Loucy (cell line): ENCODE data around the gene MAFB.

Experiments used
- H2AFZ ChIP-seq: fragments of 200-600 bp; sonication (generic); 2 replicates; pipeline ENCODE4 v1.6.0; 2016; ENCODE audit warnings: antibody characterized with exemption, mild to moderate bottlenecking, low read length, moderate library complexity
- H3F3A ChIP-seq: fragments of 200-600 bp; 2 replicates; pipeline ENCODE4 v1.6.0; 2016; ENCODE audit warnings: antibody characterized with exemption, low read depth, mild to moderate bottlenecking
- H3K27me3 ChIP-seq: fragments of 200-600 bp; sonication (generic); 2 replicates; pipeline ENCODE4 v1.6.1; 2014; ENCODE audit warnings: low read length, mild to moderate bottlenecking; ENCODE audit not compliant: insufficient read depth, poor library complexity, severe bottlenecking
- H3K36me3 ChIP-seq: fragments of 200-600 bp; sonication (generic); 2 replicates; pipeline ENCODE4 v1.6.1; 2016; ENCODE audit warnings: low read length; ENCODE audit not compliant: insufficient read depth
- H3K4me1 ChIP-seq: fragments of 200-600 bp; sonication (generic); 2 replicates; pipeline ENCODE4 v1.5.1; 2014; ENCODE audit warnings: low read length, mild to moderate bottlenecking; ENCODE audit not compliant: insufficient read depth, poor library complexity, severe bottlenecking
- H3K4me2 ChIP-seq: fragments of 200-600 bp; sonication (generic); 2 replicates; pipeline ENCODE4 v1.6.0; 2014; ENCODE audit warnings: antibody characterized with exemption, low read length, low read depth, mild to moderate bottlenecking; ENCODE audit not compliant: poor library complexity, severe bottlenecking
- H3K4me3 ChIP-seq: fragments of 200-600 bp; sonication (generic); 2 replicates; pipeline ENCODE4 v1.5.1; 2014; ENCODE audit warnings: low read length, mild to moderate bottlenecking, mixed read lengths; ENCODE audit not compliant: poor library complexity, severe bottlenecking
- H3K79me2 ChIP-seq: fragments of 200-600 bp; sonication (generic); 2 replicates; pipeline ENCODE4 v1.6.1; 2014; ENCODE audit warnings: low read length; ENCODE audit not compliant: insufficient read depth
- H3K9ac ChIP-seq: fragments of 200-600 bp; sonication (generic); 2 replicates; pipeline ENCODE4 v1.6.0; 2014; ENCODE audit warnings: mild to moderate bottlenecking, low read depth, low read length, moderate library complexity; ENCODE audit not compliant: poor library complexity, severe bottlenecking
- H3K9me2 ChIP-seq: fragments of 200-600 bp; sonication (generic); replicated peaks from 2 replicates; pipeline ENCODE4 v1.6.1; 2016; ENCODE audit warnings: low read depth, low read length, mixed read lengths
- H3K9me3 ChIP-seq: fragments of 200-600 bp; sonication (generic); 2 replicates; pipeline ENCODE4 v1.6.1; 2014; ENCODE audit warnings: mild to moderate bottlenecking, antibody characterized with exemption, low read length, low read depth; ENCODE audit not compliant: insufficient read depth
- H4K20me1 ChIP-seq: fragments of 200-600 bp; sonication (generic); 2 replicates; pipeline ENCODE4 v1.6.0; 2014; ENCODE audit warnings: antibody characterized with exemption, low read length, mild to moderate bottlenecking; ENCODE audit not compliant: insufficient read depth, poor library complexity, severe bottlenecking
- EZH2phosphoT487 ChIP-seq: fragments of 200-600 bp; IDR thresholded peaks from 2 replicates; pipeline ENCODE4 v1.6.1; 2018; ENCODE audit warnings: antibody characterized with exemption, mild to moderate bottlenecking, moderate library complexity, borderline replicate concordance
- TF ChIP-seq, protein P1 (sequence below): fragments of 200-600 bp; sonication (generic); conservative IDR thresholded peaks from 2 replicates; pipeline ENCODE4 v1.5.1; 2014; ENCODE audit warnings: mild to moderate bottlenecking, antibody characterized with exemption, low read length

The MAFB gene

GRCh38 chr20:40720826-40721225 is 31.8 kb upstream of the MAFB start:
- H3K4me2 ChIP-seq = no peak overlapping the region
- H3K4me3 ChIP-seq = no peak overlapping the region

GRCh38 chr20:40720099-40720498 is 31.1 kb upstream of the MAFB start:
- Histone ChIP-seq H3K9me2 (no peaks in the 10 kb centered on the region), H3F3A (no peaks in the 10 kb centered on the region), H3K27me3 (no peaks in the 10 kb centered on the region), H4K20me1 (no peaks in the 10 kb centered on the region), H3K9me3 (no peaks in the 10 kb centered on the region), H3K9ac (no peak overlapping the region), H3K4me2 (no peak overlapping the region), H2AFZ (no peak overlapping the region), H3K79me2 (no peaks in the 10 kb centered on the region), H3K4me1 (no peaks in the 10 kb centered on the region), H3K36me3 (no peaks in the 10 kb centered on the region), H3K4me3 (no peak overlapping the region)
- TF ChIP-seq, protein P1, sequence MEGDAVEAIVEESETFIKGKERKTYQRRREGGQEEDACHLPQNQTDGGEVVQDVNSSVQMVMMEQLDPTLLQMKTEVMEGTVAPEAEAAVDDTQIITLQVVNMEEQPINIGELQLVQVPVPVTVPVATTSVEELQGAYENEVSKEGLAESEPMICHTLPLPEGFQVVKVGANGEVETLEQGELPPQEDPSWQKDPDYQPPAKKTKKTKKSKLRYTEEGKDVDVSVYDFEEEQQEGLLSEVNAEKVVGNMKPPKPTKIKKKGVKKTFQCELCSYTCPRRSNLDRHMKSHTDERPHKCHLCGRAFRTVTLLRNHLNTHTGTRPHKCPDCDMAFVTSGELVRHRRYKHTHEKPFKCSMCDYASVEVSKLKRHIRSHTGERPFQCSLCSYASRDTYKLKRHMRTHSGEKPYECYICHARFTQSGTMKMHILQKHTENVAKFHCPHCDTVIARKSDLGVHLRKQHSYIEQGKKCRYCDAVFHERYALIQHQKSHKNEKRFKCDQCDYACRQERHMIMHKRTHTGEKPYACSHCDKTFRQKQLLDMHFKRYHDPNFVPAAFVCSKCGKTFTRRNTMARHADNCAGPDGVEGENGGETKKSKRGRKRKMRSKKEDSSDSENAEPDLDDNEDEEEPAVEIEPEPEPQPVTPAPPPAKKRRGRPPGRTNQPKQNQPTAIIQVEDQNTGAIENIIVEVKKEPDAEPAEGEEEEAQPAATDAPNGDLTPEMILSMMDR = no peak
- no peak for TF ChIP-seq EZH2phosphoT487

More at GRCh38 chr20:40720826-40721225, 31.8 kb upstream of the MAFB start:
- Histone ChIP-seq H4K20me1 (no peaks in the 10 kb centered on the region), H3K9ac (no peak overlapping the region), H3K4me1 (no peaks in the 10 kb centered on the region), H3F3A (no peaks in the 10 kb centered on the region), H3K27me3 (no peaks in the 10 kb centered on the region), H3K9me2 (no peaks in the 10 kb centered on the region), H3K9me3 (no peaks in the 10 kb centered on the region), H3K36me3 (no peaks in the 10 kb centered on the region), H3K79me2 (no peaks in the 10 kb centered on the region), H2AFZ (no peak overlapping the region)
- TF ChIP-seq EZH2phosphoT487 = no peak
- TF ChIP-seq, protein P1 = no peak

GRCh38 chr20:40718982-40719729 is 30.1 kb upstream of the MAFB start:
- Histone ChIP-seq H3K9ac (no peak overlapping the region), H3K27me3 (no peaks in the 10 kb centered on the region), H3K9me2 (no peaks in the 10 kb centered on the region), H3F3A (no peaks in the 10 kb centered on the region), H3K9me3 (no peaks in the 10 kb centered on the region), H3K79me2 (no peaks in the 10 kb centered on the region), H3K36me3 (no peaks in the 10 kb centered on the region), H4K20me1 (no peaks in the 10 kb centered on the region), H2AFZ (no peak overlapping the region), H3K4me1 (no peaks in the 10 kb centered on the region), H3K4me3 (no peak overlapping the region), H3K4me2 (no peak overlapping the region)
- TF ChIP-seq, protein P1 = no peak
- TF ChIP-seq EZH2phosphoT487 = no peak
